WTC11 (cell line): ENCODE data around the gene PDE12.

Source experiments
- ATF3 ChIP-seq: sonication (generic); formaldehyde crosslinking; conservative IDR thresholded peaks from 2 replicates; pipeline ENCODE4 v1.8.1; 2022; ENCODE audit warnings: mild to moderate bottlenecking, missing genetic modification reagents
- CREB1 ChIP-seq: sonication (generic); formaldehyde crosslinking; IDR thresholded peaks from 2 replicates; pipeline ENCODE4 v1.8.0; 2023; ENCODE audit warnings: mild to moderate bottlenecking, missing genetic modification reagents
- CTCF ChIP-seq: fragments of 200-600 bp; IDR thresholded peaks from 2 replicates; pipeline ENCODE4 v1.8.0; 2022; ENCODE audit warnings: antibody characterized with exemption
- FOXP1 ChIP-seq: sonication (generic); formaldehyde crosslinking; IDR thresholded peaks from 2 replicates; pipeline ENCODE4 v1.8.0; 2022; ENCODE audit warnings: missing genetic modification reagents, mild to moderate bottlenecking, moderate library complexity, borderline replicate concordance
- FOXP4 ChIP-seq: sonication (generic); formaldehyde crosslinking; IDR thresholded peaks from 2 replicates; pipeline ENCODE4 v1.8.0; 2022; ENCODE audit warnings: mild to moderate bottlenecking, missing genetic modification reagents
- HMGXB4 ChIP-seq: sonication (generic); formaldehyde crosslinking; IDR thresholded peaks from 2 replicates; pipeline ENCODE4 v1.8.1; 2023; ENCODE audit warnings: mild to moderate bottlenecking, moderate library complexity, missing genetic modification reagents
- JUN ChIP-seq: sonication (generic); formaldehyde crosslinking; IDR thresholded peaks from 2 replicates; pipeline ENCODE4 v1.8.0; 2023; ENCODE audit warnings: mild to moderate bottlenecking, missing genetic modification reagents
- MAX ChIP-seq: sonication (generic); formaldehyde crosslinking; IDR thresholded peaks from 2 replicates; pipeline ENCODE4 v1.8.0; 2022; ENCODE audit warnings: mild to moderate bottlenecking, missing genetic modification reagents
- MLX ChIP-seq: sonication (generic); formaldehyde crosslinking; IDR thresholded peaks from 2 replicates; pipeline ENCODE4 v1.8.1; 2023; ENCODE audit warnings: mild to moderate bottlenecking, missing genetic modification reagents, moderate library complexity
- SMAD3 ChIP-seq: sonication (generic); formaldehyde crosslinking; IDR thresholded peaks from 2 replicates; pipeline ENCODE4 v1.8.0; 2022; ENCODE audit warnings: missing genetic modification reagents, mild to moderate bottlenecking, borderline replicate concordance
- TEAD1 ChIP-seq: sonication (generic); formaldehyde crosslinking; IDR thresholded peaks from 2 replicates; pipeline ENCODE4 v1.8.0; 2022; ENCODE audit warnings: mild to moderate bottlenecking, missing genetic modification reagents
- ZBTB21 ChIP-seq: sonication (generic); formaldehyde crosslinking; IDR thresholded peaks from 2 replicates; pipeline ENCODE4 v1.8.1; 2023; ENCODE audit warnings: mild to moderate bottlenecking, missing genetic modification reagents, borderline replicate concordance
- ZNF416 ChIP-seq: fragments of 250-450 bp; sonication (Bioruptor Pico); IDR thresholded peaks from 2 replicates; pipeline ENCODE4 v1.9.0; 2021; ENCODE audit warnings: mild to moderate bottlenecking, inconsistent platforms
- ZSCAN18 ChIP-seq: fragments of 250-450 bp; sonication (Bioruptor Pico); IDR thresholded peaks from 2 replicates; pipeline ENCODE4 v2.1.2; 2022; ENCODE audit warnings: mild to moderate bottlenecking, moderate library complexity

- no peak for TF ChIP-seq TEAD1 (CRISPR knock-in tag)
- TF ChIP-seq ATF3 (CRISPR knock-in tag): no peak
- no peak for TF ChIP-seq JUN (CRISPR knock-in tag)
- TF ChIP-seq CTCF: no peak
- no peak for TF ChIP-seq MLX (CRISPR knock-in tag)
- TF ChIP-seq ZSCAN18 (CRISPR knock-in tag): no peak
- no peak for TF ChIP-seq ZBTB21
- TF ChIP-seq FOXP1: no peak
- no peak for TF ChIP-seq ZNF416 (CRISPR knock-in tag)
- TF ChIP-seq SMAD3 (CRISPR knock-in tag): no peak
- no peak for TF ChIP-seq FOXP4 (CRISPR knock-in tag)
- TF ChIP-seq HMGXB4 (CRISPR knock-in tag): no peak
- no peak for TF ChIP-seq MAX (CRISPR knock-in tag)
- no peak for TF ChIP-seq CREB1 (CRISPR knock-in tag)
Observed at GRCh38 chr3:57577801-57578200, 21.7 kb downstream of the PDE12 start.
